DOHH2 (cell line): ENCODE data around the gene ANK2.

Experiments used
- EZH2phosphoT487 ChIP-seq: fragments of 200-600 bp; sonication (generic); IDR thresholded peaks from 2 replicates; pipeline ENCODE4 v1.6.1; 2017; ENCODE audit warnings: borderline replicate concordance, mild to moderate bottlenecking, antibody characterized with exemption, low read length, moderate library complexity, mixed read lengths
- TF ChIP-seq, protein P1 (sequence below): fragments of 200-600 bp; sonication (generic); IDR thresholded peaks from one replicate; pipeline ENCODE4 v1.5.1; 2014; ENCODE audit warnings: antibody characterized with exemption, mild to moderate bottlenecking, low read depth, low read length; ENCODE audit not compliant: poor library complexity, severe bottlenecking

DNA sequence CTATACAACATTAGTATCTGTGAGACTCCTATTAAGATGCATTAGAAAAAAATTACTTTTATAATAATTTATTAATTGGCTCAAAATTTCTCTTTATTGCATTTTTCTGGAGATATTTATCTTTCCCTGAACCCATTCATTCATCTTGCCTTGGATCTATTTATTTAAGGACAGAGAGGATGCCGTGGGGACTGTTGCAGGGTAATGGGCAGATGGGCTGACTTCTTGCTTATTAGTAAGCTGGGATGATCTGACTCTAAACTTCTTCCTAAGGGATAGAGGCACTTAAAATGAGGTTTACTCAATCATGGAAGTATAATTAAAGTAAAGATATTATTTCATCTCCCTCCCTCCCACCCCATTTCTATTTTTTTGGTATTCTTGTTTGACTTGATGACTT is 18.2 kb upstream of the ANK2 start:
- TF ChIP-seq, protein P1, sequence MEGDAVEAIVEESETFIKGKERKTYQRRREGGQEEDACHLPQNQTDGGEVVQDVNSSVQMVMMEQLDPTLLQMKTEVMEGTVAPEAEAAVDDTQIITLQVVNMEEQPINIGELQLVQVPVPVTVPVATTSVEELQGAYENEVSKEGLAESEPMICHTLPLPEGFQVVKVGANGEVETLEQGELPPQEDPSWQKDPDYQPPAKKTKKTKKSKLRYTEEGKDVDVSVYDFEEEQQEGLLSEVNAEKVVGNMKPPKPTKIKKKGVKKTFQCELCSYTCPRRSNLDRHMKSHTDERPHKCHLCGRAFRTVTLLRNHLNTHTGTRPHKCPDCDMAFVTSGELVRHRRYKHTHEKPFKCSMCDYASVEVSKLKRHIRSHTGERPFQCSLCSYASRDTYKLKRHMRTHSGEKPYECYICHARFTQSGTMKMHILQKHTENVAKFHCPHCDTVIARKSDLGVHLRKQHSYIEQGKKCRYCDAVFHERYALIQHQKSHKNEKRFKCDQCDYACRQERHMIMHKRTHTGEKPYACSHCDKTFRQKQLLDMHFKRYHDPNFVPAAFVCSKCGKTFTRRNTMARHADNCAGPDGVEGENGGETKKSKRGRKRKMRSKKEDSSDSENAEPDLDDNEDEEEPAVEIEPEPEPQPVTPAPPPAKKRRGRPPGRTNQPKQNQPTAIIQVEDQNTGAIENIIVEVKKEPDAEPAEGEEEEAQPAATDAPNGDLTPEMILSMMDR: no peak
- no peak for TF ChIP-seq EZH2phosphoT487
